HFFc6 (cell line): Measurements from ENCODE around the gene SSBP3. TPM values are rescaled to one million over a fixed set of nuclear protein-coding genes. Genes with fewer than 3 reads are reported as not detected.

Experiments used
- DNase-seq: peaks from one replicate; pipeline ENCODE4 v3.0.0-alpha.2; 2018
- H3K27ac Mint-ChIP-seq: 2 replicates; pipeline ENCODE4 v1.8.0; 2020; ENCODE audit warnings: mild to moderate bottlenecking, mixed read lengths
- H3K27me3 Mint-ChIP-seq: 2 replicates; pipeline ENCODE4 v1.8.0; 2021; ENCODE audit warnings: mild to moderate bottlenecking, moderate library complexity, mixed read lengths; ENCODE audit not compliant: insufficient read depth
- H3K36me3 Mint-ChIP-seq: 2 replicates; pipeline ENCODE4 v1.8.0; 2021; ENCODE audit warnings: low read depth, mixed read lengths
- H3K4me1 Mint-ChIP-seq: 2 replicates; pipeline ENCODE4 v1.8.0; 2020; ENCODE audit warnings: low read depth, mixed read lengths
- H3K4me3 Mint-ChIP-seq: 2 replicates; pipeline ENCODE4 v1.8.0; 2020; ENCODE audit warnings: mild to moderate bottlenecking, moderate library complexity, mixed read lengths
- H3K9me3 Mint-ChIP-seq: 2 replicates; pipeline ENCODE4 v1.8.0; 2020; ENCODE audit warnings: mild to moderate bottlenecking, mixed read lengths
- CTCF ChIP-seq: fragments of 200-600 bp; sonication (generic); IDR thresholded peaks from 2 replicates; pipeline ENCODE4 v1.5.0; 2021; ENCODE audit warnings: antibody characterized with exemption, mild to moderate bottlenecking
- total RNA-seq, 6 experiments: library from RNA; stranded (reverse); fragmentation: NEBNext Ultra II Directional; extraction: Animal tissue kit (Norgen Biotek cat#: 25700); gene quantifications; 2 replicates in 1 of 6; 3 replicates in 5 of 6; pipeline ENCODE4 v1.2.3, GENCODE V29; 2021

The SSBP3 gene
- total RNA-seq, 6 experiments from 2014 or later, result 42.3 to 72.2 (median 58.1) TPM

GRCh38 chr1:54180701-54181360 lies 225.4 kb downstream of the SSBP3 start:
- Mint-ChIP-seq H3K27ac (no peak overlapping the region), H3K36me3 (peaks cover 2% of the 10 kb centered on the region), H3K4me3 (no peak overlapping the region), H3K4me1 (no peaks in the 10 kb centered on the region), H3K9me3 (no peaks in the 10 kb centered on the region), H3K27me3 (peaks cover 4% of the 10 kb centered on the region)
- DNase-seq, result no peak
- no peak for TF ChIP-seq CTCF

- no peaks in the 10 kb centered on the region for H3K9me3 Mint-ChIP-seq
- DNase-seq, result no peak
- no peak for TF ChIP-seq CTCF
- peaks cover 4% of the 10 kb centered on the region for H3K27me3 Mint-ChIP-seq
- H3K27ac Mint-ChIP-seq, result no peak overlapping the region
- H3K4me3 Mint-ChIP-seq, result no peak overlapping the region
- no peaks in the 10 kb centered on the region for H3K36me3 Mint-ChIP-seq
- H3K4me1 Mint-ChIP-seq, result no peaks in the 10 kb centered on the region
Measured at GRCh38 chr1:54178296-54179070, 227.7 kb downstream of the SSBP3 start.

GRCh38 chr1:54177726-54178125 lies 228.5 kb downstream of the SSBP3 start:
- Mint-ChIP-seq H3K9me3 (no peaks in the 10 kb centered on the region), H3K27me3 (peaks cover 4% of the 10 kb centered on the region), H3K36me3 (no peaks in the 10 kb centered on the region), H3K27ac (no peak overlapping the region), H3K4me1 (peaks cover 5% of the 10 kb centered on the region; the same call in 1 of the 2 replicates), H3K4me3 (no peak overlapping the region)
- no peak for TF ChIP-seq CTCF
- no peak for DNase-seq

- peaks cover 8% of the 10 kb centered on the region; the same call in 1 of the 2 replicates for H3K4me1 Mint-ChIP-seq
- no peaks in the 10 kb centered on the region for H3K36me3 Mint-ChIP-seq
- DNase-seq, result no peak
- peaks cover 4% of the 10 kb centered on the region for H3K27me3 Mint-ChIP-seq
- no peak overlapping the region for H3K27ac Mint-ChIP-seq
- no peak overlapping the region for H3K4me3 Mint-ChIP-seq
- TF ChIP-seq CTCF, result no peak
- H3K9me3 Mint-ChIP-seq, result no peaks in the 10 kb centered on the region
Measured at GRCh38 chr1:54176621-54177327, 229.4 kb downstream of the SSBP3 start.

Other genes with a start within 250 kb of the SSBP3 start
- 1 to 10 TPM; 4.5 to 6.1 (median 5.2) TPM for gene CYB5RL, start 206.4 kb downstream of the SSBP3 start, total RNA-seq
- gene MRPL37, start 206.2 kb downstream of the SSBP3 start, total RNA-seq, result 100 to 1,000 TPM; 119 to 135 (median 126) TPM
- gene ACOT11, start 141.8 kb upstream of the SSBP3 start, total RNA-seq, result 1 to 10 TPM; 2.9 to 4.8 (median 3.8) TPM
- not detected for gene FAM151A, start 217.1 kb upstream of the SSBP3 start, total RNA-seq
- under 1 TPM in 1 of 6 experiments, not detected in 5; 0.09 TPM for gene MROH7, start 235.4 kb upstream of the SSBP3 start, total RNA-seq